ENCODE data around the gene AXIN1. TPM values are rescaled to one million over a fixed set of nuclear protein-coding genes. Genes with fewer than 3 reads are reported as not detected.

The AXIN1 gene
- total RNA-seq, 1 donor from 2014 or later, result 31.5 TPM

- Mint-ChIP-seq H3K36me3 (ENCODE audit: unreplicated experiment) (no peaks in the 10 kb centered on the region), H3K4me3 (ENCODE audit: unreplicated experiment) (peak overlapping the region; percentile 26), H3K27me3 (ENCODE audit: unreplicated experiment) (no peaks in the 10 kb centered on the region), H3K27ac (ENCODE audit: unreplicated experiment) (no peak overlapping the region), H3K4me1 (ENCODE audit: unreplicated experiment) (no peaks in the 10 kb centered on the region), H3K9me3 (ENCODE audit: unreplicated experiment) (no peaks in the 10 kb centered on the region)
- TF ChIP-seq CTCF (IDR thresholded peaks at IDR 0.05), result no peak
- DNase-seq (ENCODE audit: extremely low spot score, unreplicated experiment), result no peak
These were observed 78.7 kb downstream of the AXIN1 start for GRCh38 chr16:273547-274421.

GRCh38 chr16:272633-273546 lies 79.6 kb downstream of the AXIN1 start:
- Mint-ChIP-seq H3K36me3 (ENCODE audit: unreplicated experiment) (no peaks in the 10 kb centered on the region), H3K27me3 (ENCODE audit: unreplicated experiment) (no peaks in the 10 kb centered on the region), H3K27ac (ENCODE audit: unreplicated experiment) (no peak overlapping the region), H3K4me3 (ENCODE audit: unreplicated experiment) (no peak overlapping the region), H3K9me3 (ENCODE audit: unreplicated experiment) (no peaks in the 10 kb centered on the region), H3K4me1 (ENCODE audit: unreplicated experiment) (no peaks in the 10 kb centered on the region)
- TF ChIP-seq CTCF (IDR thresholded peaks at IDR 0.05), result no peak
- no peak for DNase-seq (ENCODE audit: extremely low spot score, unreplicated experiment)

- Mint-ChIP-seq H3K27ac (ENCODE audit: unreplicated experiment) (no peak overlapping the region), H3K9me3 (ENCODE audit: unreplicated experiment) (no peaks in the 10 kb centered on the region), H3K27me3 (ENCODE audit: unreplicated experiment) (no peaks in the 10 kb centered on the region), H3K4me3 (ENCODE audit: unreplicated experiment) (no peak overlapping the region), H3K4me1 (ENCODE audit: unreplicated experiment) (peaks cover 2% of the 10 kb centered on the region), H3K36me3 (ENCODE audit: unreplicated experiment) (no peaks in the 10 kb centered on the region)
- TF ChIP-seq CTCF (IDR thresholded peaks at IDR 0.05), result no peak
- no peak for DNase-seq (ENCODE audit: extremely low spot score, unreplicated experiment)
These were observed 81.9 kb downstream of the AXIN1 start for GRCh38 chr16:270381-271255.

GRCh38 chr16:269061-269796 lies 83.3 kb downstream of the AXIN1 start:
- peaks cover 2% of the 10 kb centered on the region for H3K4me1 Mint-ChIP-seq (ENCODE audit: unreplicated experiment)
- H3K9me3 Mint-ChIP-seq (ENCODE audit: unreplicated experiment), result no peaks in the 10 kb centered on the region
- no peak overlapping the region for H3K4me3 Mint-ChIP-seq (ENCODE audit: unreplicated experiment)
- H3K27me3 Mint-ChIP-seq (ENCODE audit: unreplicated experiment), result no peaks in the 10 kb centered on the region
- no peak overlapping the region for H3K27ac Mint-ChIP-seq (ENCODE audit: unreplicated experiment)
- TF ChIP-seq CTCF (IDR thresholded peaks at IDR 0.05), result no peak
- DNase-seq (ENCODE audit: extremely low spot score, unreplicated experiment), result no peak
- H3K36me3 Mint-ChIP-seq (ENCODE audit: unreplicated experiment), result no peaks in the 10 kb centered on the region
